GM18873 (cell line): ENCODE data around the gene OVOL3.
A peak's percentile ranks its signal among the peaks of the same experiment; 100 is the strongest.

Source experiments
- ATAC-seq: cut with Tn5 transposase; IDR thresholded peaks from one replicate; pipeline ENCODE4 v1.9.1; 2021; ENCODE audit warnings: mild to moderate bottlenecking, moderate library complexity, moderate number of reproducible peaks; ENCODE audit not compliant: unreplicated experiment, low FRiP score

The OVOL3 gene

DNA sequence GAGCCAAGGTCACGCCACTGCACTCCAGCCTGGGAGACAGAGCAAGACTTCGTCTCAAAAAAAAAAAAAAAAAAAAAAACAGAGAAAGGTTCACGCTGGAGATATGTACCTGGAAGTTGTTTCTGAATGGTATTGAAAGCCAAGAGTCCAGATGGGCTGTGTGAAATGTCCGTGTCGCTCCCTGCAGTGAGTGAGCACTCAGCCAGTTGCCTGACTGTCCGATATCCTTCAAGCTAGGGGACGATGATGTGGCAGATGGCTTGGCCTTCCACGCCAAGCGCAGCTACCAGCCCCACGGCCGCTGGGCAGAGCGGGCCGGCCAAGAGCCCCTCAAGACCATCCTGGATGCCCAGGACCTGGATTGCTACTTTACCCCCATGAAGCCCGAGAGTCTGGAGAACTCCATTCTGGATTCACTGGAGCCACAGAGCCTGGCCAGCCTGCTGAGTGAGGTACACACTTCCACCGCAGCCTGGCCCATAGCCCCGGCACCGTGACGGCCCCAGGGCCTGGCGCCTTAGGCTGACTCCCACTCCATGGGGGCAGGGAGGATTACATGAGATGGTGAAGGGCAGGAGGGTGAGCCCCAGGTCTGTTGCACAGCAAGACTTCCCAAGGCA is 11.7 kb upstream of the OVOL3 start:
- no peak for ATAC-seq

DNA sequence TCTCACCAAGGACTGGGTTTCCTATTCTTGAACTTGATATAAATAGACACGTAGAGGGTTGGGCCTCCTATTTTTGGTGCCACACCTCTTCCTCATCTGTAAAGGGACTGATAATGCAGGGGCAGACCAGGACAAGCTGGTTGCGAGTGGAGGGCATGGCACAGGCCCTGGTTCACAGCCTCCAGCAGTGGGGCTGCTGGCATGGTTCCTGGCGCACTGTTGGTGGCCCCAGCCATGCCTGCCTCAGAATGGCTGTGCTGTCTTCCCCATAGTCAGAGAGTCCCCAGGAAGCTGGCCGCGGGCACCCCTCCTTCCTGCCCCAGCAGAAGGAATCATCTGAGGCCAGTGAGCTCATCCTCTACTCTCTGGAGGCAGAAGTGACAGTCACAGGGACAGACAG is 10.5 kb upstream of the OVOL3 start:
- ATAC-seq, result no peak

DNA sequence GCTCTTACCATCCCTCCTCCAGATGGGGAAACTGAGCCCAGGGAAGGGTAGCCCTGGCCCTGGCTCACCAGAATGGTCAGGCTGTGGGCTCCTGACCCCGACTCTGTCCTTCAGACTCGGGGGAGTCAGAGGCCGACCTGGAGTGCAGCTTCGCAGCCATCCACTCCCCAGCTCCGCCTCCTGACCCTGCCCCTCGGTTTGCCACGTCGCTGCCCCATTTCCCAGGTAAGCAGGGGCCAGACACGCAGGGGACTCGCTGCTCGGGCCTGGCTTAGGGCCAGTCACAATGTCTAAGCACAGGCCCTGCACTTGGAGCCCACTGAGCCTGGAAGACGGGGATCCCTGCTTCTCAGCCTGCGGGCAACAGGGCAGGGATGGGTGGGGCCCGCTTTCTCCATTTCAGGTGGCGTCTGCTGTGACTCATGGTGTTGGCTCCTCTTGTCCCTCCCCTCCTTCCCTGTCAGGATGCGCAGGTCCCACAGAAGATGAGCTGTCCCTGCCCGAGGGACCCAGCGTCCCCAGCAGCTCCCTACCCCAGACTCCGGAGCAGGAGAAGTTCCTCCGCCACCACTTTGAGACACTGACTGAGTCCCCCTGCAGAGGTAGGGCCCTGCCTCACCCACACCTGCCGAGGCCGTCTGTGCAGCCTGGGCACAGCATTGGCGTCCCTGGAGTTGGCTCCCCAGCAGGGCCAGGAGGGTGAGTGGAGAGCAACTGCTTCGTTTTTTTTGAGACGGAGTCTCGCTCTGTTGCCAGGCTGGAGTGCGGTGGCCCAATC is 9.2 kb upstream of the OVOL3 start:
- ATAC-seq, result no peak

DNA sequence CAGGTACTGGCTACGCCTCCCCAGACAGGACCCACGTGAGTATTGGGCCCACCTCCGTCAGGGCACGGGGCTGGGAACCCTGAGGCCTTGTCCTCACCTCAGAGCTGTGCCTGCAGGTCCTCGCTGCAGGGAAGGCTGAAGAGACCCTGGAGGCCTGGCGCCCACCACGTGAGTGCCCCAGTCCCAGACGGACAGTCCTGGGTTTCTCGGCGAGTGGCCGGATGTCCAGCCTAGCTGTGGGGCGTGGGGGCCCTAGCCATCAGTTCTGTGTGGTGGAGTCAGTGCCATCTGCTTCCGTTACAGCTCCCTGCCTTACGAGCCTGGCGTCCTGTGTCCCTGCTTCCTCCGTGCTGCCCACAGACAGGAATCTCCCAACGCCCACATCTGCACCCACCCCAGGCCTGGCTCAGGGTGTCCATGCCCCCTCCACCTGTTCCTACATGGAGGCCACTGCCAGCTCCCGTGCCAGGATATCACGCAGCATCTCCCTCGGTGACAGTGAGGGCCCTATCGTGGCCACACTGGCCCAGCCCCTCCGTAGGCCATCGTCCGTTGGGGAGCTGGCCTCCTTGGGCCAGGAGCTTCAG is 7.8 kb upstream of the OVOL3 start:
- ATAC-seq, result no peak

DNA sequence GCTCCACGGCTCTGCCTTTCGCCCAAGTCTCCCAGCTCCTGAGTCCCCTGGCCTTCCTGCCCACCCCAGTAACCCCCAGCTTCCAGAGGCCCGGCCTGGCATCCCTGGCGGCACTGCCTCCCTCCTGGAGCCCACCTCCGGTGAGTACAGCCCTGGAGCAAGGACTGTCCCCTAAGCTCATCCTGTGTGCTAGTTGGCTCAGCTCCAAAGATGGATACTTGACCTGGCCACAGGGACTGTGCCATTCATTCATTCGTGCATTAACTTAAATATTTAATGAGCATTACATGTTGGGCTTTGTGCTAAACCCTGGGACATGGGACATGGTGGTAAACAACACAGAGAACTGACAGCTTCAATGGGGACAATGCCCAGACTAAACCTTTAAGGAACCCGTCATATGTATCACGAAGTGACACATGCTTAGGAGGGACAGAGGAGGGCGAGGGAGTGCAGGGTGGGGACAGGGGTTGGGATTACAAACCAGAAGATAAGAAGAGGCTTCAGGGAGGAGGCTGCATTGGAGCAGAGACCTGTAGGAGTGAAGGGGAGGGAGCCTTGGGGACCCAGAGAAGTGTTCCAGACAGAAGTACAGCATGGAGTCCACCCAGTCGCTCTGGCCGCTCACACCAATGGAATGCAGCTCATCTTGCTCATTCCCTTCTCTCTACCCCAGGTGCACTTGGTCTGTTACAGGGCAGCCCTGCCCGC is 6.9 kb upstream of the OVOL3 start:
- ATAC-seq, result no peak

DNA sequence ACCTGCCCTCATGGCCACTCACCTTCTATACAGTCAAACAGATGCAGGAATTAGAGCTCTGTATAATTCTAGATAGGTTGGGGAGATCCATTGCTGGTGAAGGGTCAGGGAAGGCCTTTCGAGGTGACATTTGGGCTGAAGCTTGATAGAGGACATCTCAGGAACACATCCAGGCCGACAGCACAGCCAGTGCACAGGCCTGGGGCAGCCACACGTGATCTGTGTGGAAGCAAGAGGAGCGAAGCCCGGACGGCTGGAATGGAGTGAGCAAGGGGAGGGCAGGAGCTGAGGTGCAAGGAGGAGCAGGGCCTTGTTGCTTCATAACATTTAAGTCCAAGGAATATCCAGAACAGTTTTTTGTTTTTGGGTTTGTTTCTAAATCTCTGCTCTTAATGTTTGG is 4.5 kb upstream of the OVOL3 start:
- no peak for ATAC-seq

DNA sequence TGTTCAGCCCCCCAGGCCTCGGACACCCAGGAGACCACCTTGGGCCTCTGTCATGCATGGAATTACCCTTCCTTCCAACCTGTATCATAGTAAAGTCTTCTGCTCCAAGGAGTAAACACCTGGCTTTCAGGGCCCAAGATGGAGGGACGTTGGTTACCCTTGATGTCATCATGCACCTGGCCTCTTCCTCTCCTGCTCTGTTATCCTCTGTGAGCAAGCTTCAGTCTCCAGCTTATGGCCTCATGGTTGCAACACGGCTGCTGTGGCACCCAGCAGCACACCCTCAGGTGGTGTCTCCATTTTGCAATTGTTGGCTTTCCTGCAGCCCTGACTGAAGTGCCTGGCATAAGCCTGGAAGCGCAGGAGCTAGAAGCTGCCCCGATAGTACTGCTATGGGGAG is 4.0 kb upstream of the OVOL3 start:
- no peak for ATAC-seq

DNA sequence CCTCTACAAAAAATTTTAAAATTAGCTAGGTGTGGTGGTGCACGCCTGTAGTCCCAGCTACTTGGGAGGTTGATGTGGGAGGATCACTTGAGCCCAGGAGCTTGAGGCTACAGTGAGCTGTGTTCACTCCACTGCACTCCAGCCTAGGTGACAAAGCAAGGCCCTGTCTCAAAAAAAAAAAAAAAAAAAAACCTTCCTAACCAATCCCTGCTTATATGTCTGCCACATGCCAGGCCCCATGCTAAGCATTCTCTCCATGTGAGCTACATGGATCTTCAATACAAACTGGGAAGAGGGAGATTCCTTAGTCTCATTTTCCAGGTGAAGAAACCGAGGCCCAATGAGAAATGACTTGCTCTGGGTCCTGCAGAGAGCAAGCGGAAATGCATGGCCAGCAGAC is 2.3 kb upstream of the OVOL3 start:
- ATAC-seq, result no peak

DNA sequence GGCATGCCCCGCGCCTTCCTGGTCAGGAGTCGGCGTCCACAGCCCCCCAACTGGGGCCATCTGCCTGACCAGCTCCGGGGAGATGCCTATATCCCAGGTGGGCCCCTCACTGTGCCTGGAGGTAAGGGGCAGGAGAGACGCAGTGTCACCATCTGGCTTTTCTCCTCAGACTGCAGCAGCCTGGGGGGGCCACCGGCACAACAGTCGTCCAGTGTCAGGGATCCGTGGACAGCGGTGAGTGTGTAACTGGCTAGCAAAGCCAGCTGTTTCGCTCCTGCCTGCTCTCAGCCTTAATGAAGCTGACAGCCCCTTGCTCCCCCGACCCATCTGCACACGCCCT is 227 bp downstream of the OVOL3 start:
- ATAC-seq, result no peak

DNA sequence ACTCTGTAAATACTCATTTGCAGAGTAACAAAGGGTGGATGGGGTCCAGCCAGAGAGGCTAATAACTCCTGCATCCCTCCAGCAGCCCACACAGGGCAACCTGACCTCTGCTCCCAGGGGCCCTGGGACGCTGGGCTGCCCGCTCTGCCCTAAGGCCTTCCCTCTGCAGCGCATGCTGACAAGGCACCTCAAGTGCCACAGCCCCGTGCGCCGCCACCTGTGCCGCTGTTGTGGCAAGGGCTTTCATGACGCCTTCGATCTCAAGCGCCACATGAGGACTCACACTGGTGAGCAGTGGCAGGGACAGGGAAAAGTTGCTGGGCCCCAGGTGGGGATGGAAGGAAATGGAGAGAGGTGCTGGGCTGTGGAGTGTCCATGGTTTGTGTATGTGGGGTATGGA is 1.7 kb downstream of the OVOL3 start:
- ATAC-seq, result no peak

DNA sequence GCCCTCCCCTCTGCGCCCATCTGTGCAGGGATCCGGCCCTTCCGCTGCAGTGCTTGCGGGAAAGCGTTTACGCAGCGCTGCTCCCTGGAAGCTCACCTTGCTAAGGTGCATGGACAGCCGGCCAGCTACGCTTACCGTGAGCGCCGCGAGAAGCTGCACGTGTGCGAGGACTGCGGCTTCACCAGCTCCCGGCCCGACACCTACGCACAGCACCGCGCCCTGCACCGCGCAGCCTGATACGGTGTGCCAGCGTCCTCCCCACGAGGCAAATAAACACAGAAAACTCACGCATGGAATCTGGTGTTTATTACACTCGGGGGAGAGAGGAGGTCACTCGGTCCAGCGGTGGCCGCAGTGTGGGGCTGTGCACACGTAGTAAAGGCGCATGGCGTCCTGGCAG is 2.5 kb downstream of the OVOL3 start:
- ATAC-seq, result no peak

DNA sequence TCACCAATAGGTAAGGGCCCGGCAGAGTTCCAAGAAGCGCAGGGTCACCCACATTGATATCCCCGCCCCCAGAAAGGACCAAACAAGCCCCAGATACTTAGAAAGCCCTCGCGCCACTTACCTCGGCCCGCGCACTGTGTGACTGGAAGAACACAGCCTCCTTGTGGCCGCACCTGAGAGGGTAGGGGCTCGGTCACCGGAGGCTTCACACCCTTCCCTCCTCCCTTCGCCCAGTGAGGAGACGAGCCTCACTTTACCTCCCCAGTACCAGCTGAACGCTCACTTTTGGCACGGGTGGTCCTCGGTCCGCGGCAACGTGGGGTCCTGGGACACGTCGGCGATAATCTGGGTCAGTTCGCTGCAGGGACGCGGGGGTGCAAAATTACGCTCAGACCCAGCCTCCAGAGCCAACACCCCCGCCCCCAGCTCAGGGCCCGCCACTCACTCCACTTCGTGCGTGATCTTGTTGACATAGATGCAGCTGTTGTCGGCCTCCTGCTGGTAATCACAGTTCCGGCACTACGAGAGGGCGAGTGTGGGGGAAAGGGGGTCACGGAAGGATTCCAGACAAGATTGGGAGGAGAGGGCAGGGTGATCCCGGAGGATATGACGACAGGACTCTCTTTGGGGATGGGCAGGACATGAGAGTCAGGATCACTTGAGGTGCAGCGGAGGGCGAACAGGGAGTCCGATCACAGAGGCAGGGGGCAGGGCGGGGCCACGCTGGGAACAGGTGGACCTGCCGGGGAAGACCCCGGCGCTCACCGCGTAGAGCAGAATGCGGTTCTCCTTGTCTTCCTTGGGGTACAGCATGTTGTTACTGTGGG is 3.2 kb downstream of the OVOL3 start:
- ATAC-seq, result no peak

DNA sequence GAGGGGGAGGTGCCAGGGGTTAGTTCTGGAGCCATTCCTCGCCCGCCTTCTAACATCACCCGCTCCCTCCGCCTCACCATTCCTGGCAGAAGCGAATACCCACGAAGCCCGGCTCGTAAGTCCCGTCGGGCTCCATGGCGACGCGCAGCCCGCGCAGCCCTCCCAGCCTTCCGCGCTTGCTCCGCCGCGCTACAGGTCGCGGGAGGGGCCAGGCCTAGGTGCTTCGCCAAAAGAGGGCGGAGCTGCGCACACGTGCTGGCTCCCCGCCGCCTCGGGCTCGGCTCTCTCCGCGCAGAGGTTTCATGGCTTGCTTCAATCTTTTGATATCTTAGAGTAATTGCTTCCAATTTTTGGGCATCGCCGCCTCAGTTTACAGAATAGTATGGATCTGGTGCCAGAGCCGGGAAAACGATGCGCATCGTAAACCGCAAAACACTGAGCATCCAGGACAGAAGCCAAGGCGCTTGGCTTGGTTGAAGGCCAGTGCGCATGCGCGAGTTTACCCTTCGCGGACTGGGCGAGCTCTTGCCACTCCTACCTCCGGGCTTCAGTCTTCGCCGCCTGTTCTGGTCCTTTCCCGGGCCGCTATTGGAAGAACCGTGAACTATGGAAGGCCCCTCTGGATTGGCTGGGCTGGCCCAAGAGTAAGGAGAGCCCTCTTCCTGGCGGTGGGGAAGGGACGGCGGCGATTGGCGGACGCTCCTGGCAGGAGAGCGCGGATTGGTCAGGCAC is 3.9 kb downstream of the OVOL3 start, which contains the start of gene POLR2I:
TSS of gene POLR2I (minus strand) at position 155 of the 732 bp plus-strand sequence. CDS start at position 136, 19 bp downstream.
- peak; percentile 80 for ATAC-seq

DNA sequence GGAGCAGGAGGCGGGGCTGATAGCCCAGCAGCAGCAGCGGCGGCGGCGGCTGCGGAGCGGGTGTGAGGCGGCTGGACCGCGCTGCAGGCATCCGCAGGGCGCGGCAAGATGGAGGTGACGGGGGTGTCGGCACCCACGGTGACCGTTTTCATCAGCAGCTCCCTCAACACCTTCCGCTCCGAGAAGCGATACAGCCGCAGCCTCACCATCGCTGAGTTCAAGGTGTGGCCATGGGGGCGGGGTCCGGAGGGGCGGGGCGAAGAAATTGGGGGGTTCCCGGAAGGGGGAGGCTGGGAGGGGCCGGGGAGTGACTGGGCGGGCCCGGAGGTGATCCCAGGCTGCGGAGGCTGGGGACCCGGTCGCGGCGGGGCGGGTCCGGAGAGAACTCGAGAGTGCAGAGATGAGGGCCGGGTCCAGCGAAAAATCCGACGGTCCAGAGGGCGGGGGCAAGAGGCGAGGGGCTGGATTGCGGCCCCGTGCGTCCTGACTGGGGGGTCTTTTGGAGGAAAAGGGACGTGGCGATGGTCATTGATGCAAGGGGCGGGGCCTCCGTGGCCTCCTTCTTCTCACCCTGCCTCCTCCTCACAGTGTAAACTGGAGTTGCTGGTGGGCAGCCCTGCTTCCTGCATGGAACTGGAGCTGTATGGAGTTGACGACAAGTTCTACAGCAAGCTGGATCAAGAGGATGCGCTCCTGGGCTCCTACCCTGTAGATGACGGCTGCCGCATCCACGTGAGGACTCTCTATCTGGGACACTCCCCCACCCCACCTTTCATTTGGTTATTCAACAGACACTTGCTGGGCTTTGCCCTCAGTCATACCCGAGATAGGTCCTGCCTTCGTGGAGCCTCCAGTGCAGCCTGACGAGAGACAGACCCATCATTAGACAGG is 4.8 kb downstream of the OVOL3 start, which contains the start of gene TBCB:
TSS of gene TBCB (plus strand) at position 16 of the 891 bp plus-strand sequence. CDS start at position 109, 93 bp downstream.
- ATAC-seq, result no peak

DNA sequence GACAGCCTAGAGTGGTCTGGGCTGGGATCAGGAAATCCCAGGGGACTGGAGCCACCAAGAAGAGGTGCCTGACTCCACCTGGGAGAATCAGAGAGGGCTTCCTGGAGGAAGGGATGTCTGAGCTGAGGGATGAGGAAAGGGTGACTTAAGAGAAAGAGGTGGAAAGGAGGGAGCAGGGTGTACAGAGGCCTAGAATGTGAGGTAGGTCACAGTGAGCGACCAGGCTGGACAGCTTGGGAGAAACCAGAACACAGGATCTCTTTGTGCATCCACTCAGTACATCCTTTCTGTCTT is 5.3 kb downstream of the OVOL3 start:
- no peak for ATAC-seq

DNA sequence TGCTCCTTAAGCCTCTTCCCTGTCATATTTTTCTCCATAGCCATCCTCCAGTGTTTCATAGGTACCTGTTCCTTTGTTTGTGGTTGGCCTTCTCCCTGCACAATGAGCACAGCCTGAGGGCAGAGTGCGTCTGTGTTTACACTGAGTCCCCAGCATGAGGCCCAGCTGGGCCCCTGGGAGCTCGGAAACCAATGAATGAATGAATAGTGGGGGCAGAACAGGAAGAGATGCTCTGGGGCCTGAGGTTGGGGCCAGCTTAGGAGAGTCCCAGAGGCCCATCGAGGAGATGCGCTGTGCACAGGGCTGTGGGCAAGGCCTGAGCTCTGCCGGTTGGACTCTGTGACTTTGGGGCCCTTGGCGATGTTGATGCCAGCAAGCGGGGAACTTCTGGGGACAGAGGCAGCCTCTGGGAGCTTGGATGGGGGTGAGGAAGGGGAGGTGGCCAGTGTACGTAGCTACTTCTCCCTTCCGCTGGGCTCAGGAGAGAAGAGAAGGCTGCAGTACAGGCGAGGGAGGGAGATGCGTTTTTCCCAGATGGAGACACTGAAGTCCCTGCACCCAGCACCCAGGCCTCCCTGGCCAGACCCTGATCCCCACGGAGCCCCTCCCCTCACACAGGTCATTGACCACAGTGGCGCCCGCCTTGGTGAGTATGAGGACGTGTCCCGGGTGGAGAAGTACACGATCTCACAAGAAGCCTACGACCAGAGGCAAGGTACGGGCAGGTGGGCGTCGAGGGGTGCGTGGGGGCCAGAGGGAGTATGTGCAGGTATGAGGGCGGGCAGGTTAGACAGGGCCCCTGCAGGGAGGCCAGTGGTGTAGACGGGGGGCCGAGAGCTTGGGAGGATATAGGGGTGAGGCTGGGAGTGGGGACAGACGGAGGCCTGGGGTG is 9.4 kb downstream of the OVOL3 start:
- no peak for ATAC-seq

DNA sequence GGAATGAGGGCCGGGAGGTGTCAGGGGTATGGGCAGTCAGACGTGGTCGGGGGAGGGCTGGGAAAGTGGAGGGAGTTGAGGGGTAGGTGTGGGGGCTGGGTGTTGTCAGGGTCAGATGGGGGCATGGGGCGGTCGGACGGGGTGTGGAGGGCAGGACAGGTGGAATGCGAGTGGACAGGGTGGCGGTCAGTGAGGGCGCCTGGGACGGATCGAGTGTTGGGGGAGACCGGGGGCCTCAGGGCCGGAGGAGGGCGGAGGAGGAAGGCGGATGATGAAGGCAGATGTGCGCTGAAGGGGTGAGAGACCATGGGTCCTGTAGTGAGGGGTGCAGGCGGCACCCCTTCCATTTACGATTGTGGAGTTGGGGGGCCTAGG is 10.0 kb downstream of the OVOL3 start:
- ATAC-seq, result no peak
